Lung (tissue), 12 donors: ENCODE data around the gene USP28. TPM values are rescaled to one million over a fixed set of nuclear protein-coding genes. Genes with fewer than 3 reads are reported as not detected.

ENCODE experiments used
- ATAC-seq: fragments of 200-7000 bp; cut with Tn5 transposase; one replicate; pipeline ENCODE4 v1.9.1; 2020; ENCODE audit warnings: moderate number of reproducible peaks; ENCODE audit not compliant: insufficient read depth, low FRiP score
- DNase-seq, 3 donors: peaks; one replicate each; pipeline ENCODE4 v3.0.0-alpha.2; 2013 to 2017
- H3K27ac ChIP-seq, 2 donors: one replicate each; pipeline ENCODE4 v1.5.1; 2013; ENCODE audit warnings: mild to moderate bottlenecking in 2 of 2, moderate library complexity in 2 of 2, control low read depth in 1 of 2, inconsistent platforms in 1 of 2, low read depth in 1 of 2, low read length in 1 of 2
- H3K27me3 ChIP-seq, 3 donors: one replicate each; pipeline ENCODE4 v1.5.1; 2013; ENCODE audit warnings: low read length in 2 of 3; ENCODE audit not compliant: control insufficient read depth in 3 of 3, insufficient read depth in 3 of 3
- H3K36me3 ChIP-seq, 4 donors: one replicate each; pipeline ENCODE4 v1.5.1; 2013; ENCODE audit warnings: low read length in 4 of 4, mild to moderate bottlenecking in 1 of 4, moderate library complexity in 1 of 4; ENCODE audit not compliant: control insufficient read depth in 4 of 4, insufficient read depth in 4 of 4
- H3K4me1 ChIP-seq, 5 donors: one replicate each; pipeline ENCODE4 v1.5.1; 2013; ENCODE audit warnings: low read length in 5 of 5, mild to moderate bottlenecking in 2 of 5, moderate library complexity in 1 of 5; ENCODE audit not compliant: control insufficient read depth in 5 of 5, insufficient read depth in 5 of 5
- H3K4me3 ChIP-seq: one replicate; pipeline ENCODE4 v1.5.1; 2013; ENCODE audit warnings: mild to moderate bottlenecking, control low read depth, moderate library complexity
- H3K9ac ChIP-seq, 2 donors: one replicate each; pipeline ENCODE4 v1.5.1; 2013; ENCODE audit warnings: low read length in 2 of 2, control low read depth in 1 of 2; ENCODE audit not compliant: insufficient read depth in 1 of 2
- H3K9me3 ChIP-seq, 4 donors: one replicate each; pipeline ENCODE4 v1.5.1; 2013; ENCODE audit warnings: low read length in 3 of 4, mild to moderate bottlenecking in 1 of 4, moderate library complexity in 1 of 4; ENCODE audit not compliant: control insufficient read depth in 4 of 4, insufficient read depth in 3 of 4
- WGBS, 2 donors: extraction: QIAGEN DNeasy Blood & Tissue Kit; methylation state at CpG; one replicate each; pipeline ENCODE4 v1.1.7; 2013; 5-methylcytosine and 5-hydroxymethylcytosine counted together
- polyA plus RNA-seq, 2 donors: library from polyadenylated mRNA; stranded (reverse); fragments of 200-250 nt; gene quantifications; one replicate each; pipeline ENCODE4 v1.2.1, GENCODE V29; 2013
- total RNA-seq, 2 donors: library from RNA; depleted of rRNA in 1 of 2; stranded (reverse); fragments of >200 nt in 1 of 2; gene quantifications; one replicate each; pipeline ENCODE4 v1.2.1, GENCODE V29; 2014 to 2021
- TF ChIP-seq, protein P1 (sequence below): IDR thresholded peaks from 2 replicates; pipeline ENCODE4 v1.5.1; 2012; ENCODE audit warnings: mild to moderate bottlenecking; ENCODE audit errors: control extremely low read depth, extremely low read depth
- donor health status: control.
- donor health status: control.
- donor health status: Bipolar disorder and iron deficiency.
- donor health status: healthy.
- donor health status: DM: yes; HTN: yes; CAD: no.

USP28 gene
- total and polyA plus RNA-seq, 4 donors = 3.5 to 45.3 (median 14.2) TPM

DNA sequence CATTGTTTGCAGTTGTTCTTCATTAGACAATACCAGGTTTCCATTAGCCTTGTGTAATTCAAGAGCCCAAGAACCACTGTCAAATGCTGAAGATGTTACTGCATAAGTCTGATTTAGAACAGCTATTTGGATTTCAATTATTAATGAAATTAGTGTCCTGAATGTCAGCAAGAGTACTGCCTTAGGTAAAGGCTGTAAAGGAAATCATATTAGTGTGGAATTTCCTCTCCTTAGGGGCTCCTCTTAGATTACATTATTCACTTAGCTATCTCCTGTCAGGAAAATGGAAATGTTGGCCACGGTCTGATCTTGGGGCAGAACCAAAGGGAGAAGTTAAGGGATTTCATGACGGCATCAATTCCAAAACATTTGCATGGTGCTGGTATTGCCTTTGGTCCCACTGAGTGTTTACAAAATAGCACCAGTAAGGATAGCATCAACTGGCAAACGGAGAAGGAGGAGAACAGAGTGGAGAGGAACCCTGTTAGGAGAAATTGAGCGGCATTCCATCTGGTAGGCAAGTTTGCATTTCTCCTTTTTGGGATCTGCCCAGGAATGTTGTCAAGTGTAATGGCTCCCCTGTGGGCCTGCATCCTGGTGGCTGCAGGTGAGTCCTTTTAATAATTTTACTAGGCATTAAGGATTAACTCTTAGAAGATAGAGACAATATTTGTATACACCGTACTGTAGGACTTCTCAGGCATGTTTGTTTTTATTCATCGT is 29.2 kb upstream of the USP28 start, which contains the start of gene HTR3B:
HTR3B (plus strand) TSS at position 418 of the 723 bp plus-strand sequence; CDS start at position 556, 138 bp downstream.
- H3K9me3 ChIP-seq = no peaks in the 10 kb centered on the region
- H3K36me3 ChIP-seq = no peaks in the 10 kb centered on the region
- H3K4me3 ChIP-seq = no peak within 1 kb of the TSS
- DNase-seq (no peak), ATAC-seq (no peak)
- H3K27me3 ChIP-seq = peaks cover 0 to 7% (median 0%) of the 10 kb centered on the region in 3 donors
- no peaks in the 10 kb centered on the region for H3K4me1 ChIP-seq
- H3K9ac ChIP-seq = no peak within 1 kb of the TSS
- no peak within 1 kb of the TSS for H3K27ac ChIP-seq
- 68 to 74% methylated on average over 6 of the region's 6 CpGs for WGBS, 2 donors
- TF ChIP-seq, protein P1, sequence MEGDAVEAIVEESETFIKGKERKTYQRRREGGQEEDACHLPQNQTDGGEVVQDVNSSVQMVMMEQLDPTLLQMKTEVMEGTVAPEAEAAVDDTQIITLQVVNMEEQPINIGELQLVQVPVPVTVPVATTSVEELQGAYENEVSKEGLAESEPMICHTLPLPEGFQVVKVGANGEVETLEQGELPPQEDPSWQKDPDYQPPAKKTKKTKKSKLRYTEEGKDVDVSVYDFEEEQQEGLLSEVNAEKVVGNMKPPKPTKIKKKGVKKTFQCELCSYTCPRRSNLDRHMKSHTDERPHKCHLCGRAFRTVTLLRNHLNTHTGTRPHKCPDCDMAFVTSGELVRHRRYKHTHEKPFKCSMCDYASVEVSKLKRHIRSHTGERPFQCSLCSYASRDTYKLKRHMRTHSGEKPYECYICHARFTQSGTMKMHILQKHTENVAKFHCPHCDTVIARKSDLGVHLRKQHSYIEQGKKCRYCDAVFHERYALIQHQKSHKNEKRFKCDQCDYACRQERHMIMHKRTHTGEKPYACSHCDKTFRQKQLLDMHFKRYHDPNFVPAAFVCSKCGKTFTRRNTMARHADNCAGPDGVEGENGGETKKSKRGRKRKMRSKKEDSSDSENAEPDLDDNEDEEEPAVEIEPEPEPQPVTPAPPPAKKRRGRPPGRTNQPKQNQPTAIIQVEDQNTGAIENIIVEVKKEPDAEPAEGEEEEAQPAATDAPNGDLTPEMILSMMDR = no peak

DNA sequence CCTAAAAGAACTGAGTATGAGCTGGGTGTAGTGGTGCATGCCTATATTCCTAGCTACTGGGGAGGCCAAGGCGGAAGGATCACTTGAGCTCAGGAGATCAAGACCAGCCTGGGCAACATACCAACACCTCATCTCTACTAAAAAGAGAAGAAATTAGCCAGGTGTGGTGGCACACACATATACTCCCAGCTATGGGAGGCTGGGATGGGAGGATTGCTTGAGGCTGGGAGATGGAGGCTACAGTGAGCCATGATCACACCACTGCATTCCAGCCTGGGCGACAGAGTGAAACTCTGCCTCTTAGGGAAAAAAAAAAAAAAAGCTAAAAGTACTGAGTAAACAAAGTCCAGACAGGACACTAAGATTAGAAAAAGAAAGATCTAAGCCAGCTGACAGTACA is 25.8 kb upstream of the USP28 start:
- no peaks in the 10 kb centered on the region for H3K36me3 ChIP-seq
- WGBS, 2 donors = 74 to 93% methylated on average over 2 of the region's 2 CpGs
- DNase-seq (no peak), ATAC-seq (no peak)
- H3K27me3 ChIP-seq = no peaks in the 10 kb centered on the region
- H3K9ac ChIP-seq = no peak overlapping the region
- no peaks in the 10 kb centered on the region for H3K9me3 ChIP-seq
- H3K4me3 ChIP-seq = no peak overlapping the region
- TF ChIP-seq, protein P1 = no peak
- H3K4me1 ChIP-seq = no peaks in the 10 kb centered on the region
- H3K27ac ChIP-seq = no peak overlapping the region

DNA sequence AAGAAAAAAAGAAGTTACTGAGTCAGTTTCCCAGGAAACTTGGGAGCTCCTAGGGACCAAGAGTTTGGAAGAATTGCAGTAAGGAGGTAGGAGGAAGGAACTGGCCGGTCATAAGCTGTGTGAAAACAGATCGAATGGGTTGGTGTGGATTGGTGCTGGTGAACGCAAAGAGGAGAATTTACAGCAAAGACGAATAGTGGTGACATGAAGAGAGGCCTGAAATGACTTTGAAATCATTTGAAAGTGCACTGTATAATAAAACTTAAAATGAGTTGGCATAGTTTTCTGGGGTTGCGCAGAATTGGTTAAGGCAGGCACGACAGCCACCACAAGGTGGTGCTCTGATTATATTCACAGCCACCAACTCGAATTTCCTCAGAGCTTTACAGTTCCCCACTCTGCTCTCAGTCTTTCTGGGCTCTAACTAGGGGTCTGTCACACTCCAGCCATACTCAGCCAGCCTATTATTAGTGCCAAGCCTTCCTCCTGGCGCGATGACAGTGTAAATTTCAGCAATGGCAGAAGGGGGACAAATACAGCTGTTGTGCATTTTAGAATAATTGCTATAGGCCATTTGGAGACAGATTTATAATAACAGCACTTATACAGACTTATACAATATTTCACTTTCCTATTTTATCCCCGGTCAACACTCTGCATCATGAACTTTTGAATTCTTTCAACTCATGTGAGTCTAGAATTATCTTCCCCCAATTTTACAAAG is 20.9 kb upstream of the USP28 start:
- H3K9me3 ChIP-seq = no peaks in the 10 kb centered on the region
- H3K27ac ChIP-seq = no peak overlapping the region
- H3K9ac ChIP-seq = no peak overlapping the region
- DNase-seq (peak; percentile 44 to 70 (median 50)), ATAC-seq (peak; percentile 41)
- no peaks in the 10 kb centered on the region for H3K4me1 ChIP-seq
- H3K4me3 ChIP-seq = no peak overlapping the region
- TF ChIP-seq, protein P1 = peak; percentile 65
- no peaks in the 10 kb centered on the region for H3K27me3 ChIP-seq
- 22 to 33% methylated on average over 10 of the region's 10 CpGs for WGBS, 2 donors
- no peaks in the 10 kb centered on the region for H3K36me3 ChIP-seq
